HepG2 (cell line): ENCODE data around the gene LGALS3. TPM values are rescaled to one million over a fixed set of nuclear protein-coding genes. Genes with fewer than 3 reads are reported as not detected.
A peak's percentile ranks its signal among the peaks of the same experiment; 100 is the strongest.

Experiments used
- ARID3A ChIP-seq: IDR thresholded peaks from 2 replicates; pipeline ENCODE4 v1.6.1; 2012; ENCODE audit warnings: low read depth, low read length, improper control_type of control experiment
- ATF2 ChIP-seq: sonication (generic); formaldehyde crosslinking; IDR thresholded peaks from 2 replicates; pipeline ENCODE4 v1.4.0; 2020; ENCODE audit warnings: missing genetic modification reagents
- BORCS8-MEF2B ChIP-seq: sonication (generic); formaldehyde crosslinking; IDR thresholded peaks from 2 replicates; pipeline ENCODE4 v1.8.0; 2022; ENCODE audit warnings: mild to moderate bottlenecking, missing genetic modification reagents
- ELF3 ChIP-seq: IDR thresholded peaks from 2 replicates; pipeline ENCODE4 v1.6.1; 2016; ENCODE audit warnings: missing genetic modification reagents, missing compliant biosample characterization
- KLF16 ChIP-seq, 2 experiments: sonication (generic) in 1 of 2; formaldehyde crosslinking in 1 of 2; IDR thresholded peaks; 2 replicates each; pipeline versions ENCODE4 v1.6.1 to v1.8.0; 2016 to 2023; ENCODE audit warnings: missing genetic modification reagents in 2 of 2, missing compliant biosample characterization in 1 of 2
- PRDM10 ChIP-seq: sonication (generic); formaldehyde crosslinking; IDR thresholded peaks from 2 replicates; pipeline ENCODE4 v1.4.0; 2020; ENCODE audit warnings: low read depth, missing genetic modification reagents
- SNAI1 ChIP-seq: sonication (generic); formaldehyde crosslinking; IDR thresholded peaks from 2 replicates; pipeline ENCODE4 v1.5.0; 2020; ENCODE audit warnings: mild to moderate bottlenecking, missing genetic modification reagents, borderline replicate concordance
- SOX5 ChIP-seq: IDR thresholded peaks from 2 replicates; pipeline ENCODE4 v1.6.1; 2016; ENCODE audit warnings: borderline replicate concordance
- TAF15 ChIP-seq: fragments of 200-400 bp; formaldehyde crosslinking; IDR thresholded peaks from one replicate; pipeline ENCODE4 v1.6.1; 2018; ENCODE audit warnings: mild to moderate bottlenecking, low read depth, low read length; ENCODE audit not compliant: poor library complexity, severe bottlenecking
- ZBTB21 ChIP-seq: sonication (generic); formaldehyde crosslinking; IDR thresholded peaks from 2 replicates; pipeline ENCODE4 v1.4.0; 2020; ENCODE audit warnings: missing genetic modification reagents
- ZNF263 ChIP-seq: sonication (generic); formaldehyde crosslinking; IDR thresholded peaks from 2 replicates; pipeline ENCODE4 v1.4.0; 2020; ENCODE audit warnings: missing genetic modification reagents
- ZNF329 ChIP-seq: sonication (generic); formaldehyde crosslinking; IDR thresholded peaks from 2 replicates; pipeline ENCODE4 v1.9.0; 2021; ENCODE audit warnings: low read depth, mild to moderate bottlenecking, missing genetic modification reagents
- ZNF546 ChIP-seq: sonication (generic); formaldehyde crosslinking; conservative IDR thresholded peaks from 2 replicates; pipeline ENCODE4 v1.8.1; 2023; ENCODE audit warnings: mild to moderate bottlenecking, missing genetic modification reagents
- ZNF703 ChIP-seq: sonication (generic); formaldehyde crosslinking; IDR thresholded peaks from 2 replicates; pipeline ENCODE4 v1.5.1; 2020; ENCODE audit warnings: missing genetic modification reagents, mild to moderate bottlenecking, moderate library complexity, borderline replicate concordance
- ZNF784 ChIP-seq: sonication (generic); formaldehyde crosslinking; IDR thresholded peaks from 2 replicates; pipeline ENCODE4 v1.5.1; 2020; ENCODE audit warnings: missing genetic modification reagents, mild to moderate bottlenecking, borderline replicate concordance
- polyA plus RNA-seq, 8 experiments: library from polyadenylated mRNA; depleted of rRNA in 3 of 8; stranded (reverse) in 7 of 8; unstranded in 1 of 8; fragments of >200 nt; fragmentation: Illumina TruSeq in 4 of 8; extraction: Trizol in 4 of 8; gene quantifications; 2 replicates each; pipeline versions ENCODE4 v1.2.1 to v1.2.3, GENCODE V29; 2011 to 2016; ENCODE audit warnings: low read depth in 4 of 8, missing spikeins in 1 of 8, mixed read lengths in 1 of 8; ENCODE audit not compliant: insufficient read depth in 1 of 8
- total RNA-seq, 5 experiments: library from RNA; depleted of rRNA; stranded (reverse); fragments of >200 nt; fragmentation: Illumina TruSeq; extraction: Trizol; gene quantifications; 2 replicates each; pipeline ENCODE4 v1.2.3, GENCODE V29; 2016; ENCODE audit warnings: low read depth in 1 of 5

Gene LGALS3
- total and polyA plus RNA-seq, 2 of the 13 experiments (the other 11 are each of a cell fraction or from before 2014, with no cell fraction given): 5.0 to 97.4 TPM

GRCh38 chr14:55191203-55192053 lies 62.4 kb downstream of the LGALS3 start, which contains the start of gene DLGAP5 (continued):
- TF ChIP-seq PRDM10: peak; percentile 88; the same call in 1 of the 2 replicates
- no peak for TF ChIP-seq TAF15
- peak; percentile 79; the same call in 1 of the 2 replicates for TF ChIP-seq SNAI1 (CRISPR knock-in tag)
- no peak for TF ChIP-seq ZNF329 (CRISPR knock-in tag)
- no peak for TF ChIP-seq ATF2 (CRISPR knock-in tag)
- TF ChIP-seq ELF3: no peak
- TF ChIP-seq ZNF784: no peak; the same call in 1 of the 2 replicates
- no peak for TF ChIP-seq ARID3A
- peak; percentile 51; the same call in 1 of the 2 replicates for TF ChIP-seq ZNF263
- no peak for TF ChIP-seq ZBTB21 (CRISPR knock-in tag)
- peak; percentile 95 for TF ChIP-seq BORCS8-MEF2B (CRISPR knock-in tag)
- TF ChIP-seq ZNF546 (CRISPR knock-in tag): no peak
- TF ChIP-seq ZNF703 (CRISPR knock-in tag): no peak
- TF ChIP-seq KLF16 (CRISPR knock-in tag; IDR thresholded peaks at IDR 0.05): 0 out of 4 replicates have a peak, but pooled peaks of 1 of the 2 experiments have one; percentile 17
- TF ChIP-seq SOX5 (CRISPR knock-in tag): peak; percentile 22; the same call in 1 of the 2 replicates
